Measurements from ENCODE around the gene CTXN2. TPM values are rescaled to one million over a fixed set of nuclear protein-coding genes. Genes with fewer than 3 reads are reported as not detected.

CTXN2 gene
- total and polyA plus RNA-seq, 2 of the 4 experiments (the other 2 are of a cell fraction) = not detected

DNA sequence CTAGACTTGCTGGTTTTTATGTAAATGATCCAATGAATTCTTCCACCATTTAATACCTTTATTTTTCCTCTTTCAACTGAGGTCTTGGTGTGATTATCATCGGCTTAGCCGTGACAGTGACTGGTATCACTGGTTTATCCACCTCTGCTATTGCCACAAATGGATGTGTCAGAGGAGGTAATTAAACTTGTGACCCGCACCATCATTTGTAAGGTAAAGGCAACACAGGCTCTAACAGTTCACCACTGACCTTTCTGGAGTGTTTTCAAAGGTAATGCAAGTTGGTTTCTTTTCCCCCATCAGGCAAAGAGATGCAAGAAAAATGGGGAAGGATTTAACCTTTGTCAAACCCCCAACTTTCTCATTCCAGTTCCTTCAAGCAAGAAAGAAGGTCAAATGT, 34.3 kb downstream of the CTXN2 start:
- H4K91ac ChIP-seq (ENCODE audit: insufficient read depth, low read depth, low read length) = no peak overlapping the region
- H3K18ac ChIP-seq (ENCODE audit: low read depth, low read length) = no peak overlapping the region
- H3K4me1 ChIP-seq (ENCODE audit: control insufficient read depth, insufficient read depth, low read length) = no peaks in the 10 kb centered on the region
- DNase-seq = no peak
- dilution Hi-C loops (cut with HindIII; ENCODE audit: low sequenced_read_pairs, unreplicated experiment) (no loop called here), in situ Hi-C loops (cut with MboI; ENCODE audit: low sequenced_read_pairs) (no loop called here), intact Hi-C loops (cut with micrococcal nuclease) (no loop called here)
- ATAC-seq (ENCODE audit: low read depth) = no peak
- no peak overlapping the region for H2BK20ac ChIP-seq (ENCODE audit: low read depth, low read length)
- H2AK5ac ChIP-seq (ENCODE audit: low read depth, low read length) = no peak overlapping the region
- no TSS peak for BruUV-seq (replicated peaks)
- no peak overlapping the region for H4K5ac ChIP-seq (ENCODE audit: low read depth, low read length)
- TF ChIP-seq, protein P1, sequence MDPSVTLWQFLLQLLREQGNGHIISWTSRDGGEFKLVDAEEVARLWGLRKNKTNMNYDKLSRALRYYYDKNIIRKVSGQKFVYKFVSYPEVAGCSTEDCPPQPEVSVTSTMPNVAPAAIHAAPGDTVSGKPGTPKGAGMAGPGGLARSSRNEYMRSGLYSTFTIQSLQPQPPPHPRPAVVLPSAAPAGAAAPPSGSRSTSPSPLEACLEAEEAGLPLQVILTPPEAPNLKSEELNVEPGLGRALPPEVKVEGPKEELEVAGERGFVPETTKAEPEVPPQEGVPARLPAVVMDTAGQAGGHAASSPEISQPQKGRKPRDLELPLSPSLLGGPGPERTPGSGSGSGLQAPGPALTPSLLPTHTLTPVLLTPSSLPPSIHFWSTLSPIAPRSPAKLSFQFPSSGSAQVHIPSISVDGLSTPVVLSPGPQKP (IDR thresholded peaks at IDR 0.05; ENCODE audit: borderline replicate concordance, low read depth, low read length) = no peak
- TF ChIP-seq MAFK (IDR thresholded peaks at IDR 0.05; ENCODE audit: low read depth, low read length) = no peak
- TF ChIP-seq SMC3 (IDR thresholded peaks at IDR 0.05; ENCODE audit: low read depth, low read length) = no peak
- TF ChIP-seq, protein P2, sequence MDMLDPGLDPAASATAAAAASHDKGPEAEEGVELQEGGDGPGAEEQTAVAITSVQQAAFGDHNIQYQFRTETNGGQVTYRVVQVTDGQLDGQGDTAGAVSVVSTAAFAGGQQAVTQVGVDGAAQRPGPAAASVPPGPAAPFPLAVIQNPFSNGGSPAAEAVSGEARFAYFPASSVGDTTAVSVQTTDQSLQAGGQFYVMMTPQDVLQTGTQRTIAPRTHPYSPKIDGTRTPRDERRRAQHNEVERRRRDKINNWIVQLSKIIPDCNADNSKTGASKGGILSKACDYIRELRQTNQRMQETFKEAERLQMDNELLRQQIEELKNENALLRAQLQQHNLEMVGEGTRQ (IDR thresholded peaks at IDR 0.05; ENCODE audit: low read depth, low read length) = no peak
- TF ChIP-seq BHLHE40 (IDR thresholded peaks at IDR 0.05; ENCODE audit: low read depth, low read length) = no peak
- no peak overlapping the region for H2BK5ac ChIP-seq (ENCODE audit: low read depth, low read length, poor library complexity, severe bottlenecking)
- no peak overlapping the region for H3K9ac ChIP-seq (ENCODE audit: low read depth, low read length)
- H3K4ac ChIP-seq (ENCODE audit: low read depth, low read length) = no peak overlapping the region
- H3K56ac ChIP-seq (ENCODE audit: extremely low read depth, insufficient read depth, low read length) = no peak overlapping the region
- no peaks in the 10 kb centered on the region for H3K36me3 ChIP-seq (ENCODE audit: control insufficient read depth, insufficient read depth, low read length)
- no peaks in the 10 kb centered on the region for H3K9me1 ChIP-seq (ENCODE audit: insufficient read depth, low read length)
- no peak overlapping the region for H3K4me2 ChIP-seq (ENCODE audit: low read depth, low read length)
- no peak overlapping the region for H2BK120ac ChIP-seq (ENCODE audit: low read depth, low read length)
- H3K14ac ChIP-seq (replicated peaks; ENCODE audit: low read depth, low read length) = no peak overlapping the region
- H3K27me3 ChIP-seq (ENCODE audit: control insufficient read depth, insufficient read depth, low read length) = peaks cover 7% of the 10 kb centered on the region
- no CpG with 5 or more reads among the region's 3 CpGs for WGBS, 2 experiments (ENCODE audit: extremely low coverage in 2 of 2, insufficient read length in 1 of 2)
- H4K20me1 ChIP-seq (ENCODE audit: insufficient read depth, low read length) = no peaks in the 10 kb centered on the region
- no peaks in the 10 kb centered on the region for H3K9me3 ChIP-seq (ENCODE audit: control insufficient read depth, insufficient read depth, low read length)
- ChIA-PET CTCF (no interaction called here), POLR2A (ENCODE audit: unreplicated experiment) (no interaction called here)
- no peak overlapping the region for H2BK15ac ChIP-seq (ENCODE audit: low read depth, low read length)
- no peak overlapping the region for H3K23ac ChIP-seq (ENCODE audit: low read depth, low read length)
- H4K8ac ChIP-seq (ENCODE audit: low read depth in 2 of 2, low read length in 2 of 2) = no peak overlapping the region
- H2AFZ ChIP-seq (replicated peaks; ENCODE audit: low read length, poor library complexity) = no peak overlapping the region
- H3K27ac ChIP-seq (ENCODE audit: insufficient read depth, low read length) = no peak overlapping the region
- H2AK9ac ChIP-seq (replicated peaks; ENCODE audit: low read depth, low read length, poor library complexity) = no peak overlapping the region
- no peaks in the 10 kb centered on the region for H3K79me1 ChIP-seq (ENCODE audit: low read depth in 1 of 2, low read length in 2 of 2)
- H3K4me3 ChIP-seq (ENCODE audit: insufficient read depth, low read depth, low read length) = no peak overlapping the region

Data from IMR-90 (cell line).